Astrocyte (in vitro differentiated cells and primary cell): ENCODE measurements around the gene KIRREL3.

ENCODE experiments used
- CTCF ChIP-seq: IDR thresholded peaks from 2 replicates; pipeline ENCODE4 v1.5.1; 2011; ENCODE audit warnings: low read depth, mild to moderate bottlenecking, inconsistent platforms, low read length, moderate library complexity; ENCODE audit not compliant: insufficient read depth
- EZH2 ChIP-seq: IDR thresholded peaks from 2 replicates; pipeline ENCODE4 v1.6.1; 2012; ENCODE audit warnings: mild to moderate bottlenecking, low read length, inconsistent platforms; ENCODE audit not compliant: insufficient read depth

GRCh38 chr11:126589492-126589803 lies 411.1 kb downstream of the KIRREL3 start:
- TF ChIP-seq CTCF (no peak), EZH2 (no peak)
